IMR-90 (cell line): Measurements from ENCODE around the gene TLCD1. TPM values are rescaled to one million over a fixed set of nuclear protein-coding genes. Genes with fewer than 3 reads are reported as not detected.

ENCODE experiments used
- ATAC-seq: fragments of 200-7000 bp; cut with Tn5 transposase; 2 replicates; pipeline ENCODE4 v1.9.1; 2020; ENCODE audit warnings: low read depth, mild to moderate bottlenecking, moderate library complexity
- BruUV-seq: library from RNA; stranded (reverse); fragments of 400-500 nt; replicated peaks from 2 replicates; lab custom pipeline; 2021; lab: Mats Ljungman, UMichigan
- CTCF ChIA-PET: fragments of 300-600 bp; formaldehyde crosslinking; extraction: SDS; loops from one replicate; lab custom pipeline; 2021; ENCODE audit warnings: antibody characterized with exemption; lab: Yijun Ruan, JAX
- POLR2A ChIA-PET: fragments of 300-600 bp; sonication (Branson Sonifier 250); formaldehyde crosslinking; loops from one replicate; lab custom pipeline; 2022; ENCODE audit warnings: antibody characterized with exemption; ENCODE audit not compliant: unreplicated experiment; lab: Charles Lee
- DNase-seq: peaks from one replicate; pipeline ENCODE4 v3.0.0; 2013
- H2AFZ ChIP-seq: replicated peaks from 2 replicates; pipeline ENCODE3; 2013; ENCODE audit warnings: low read length, mild to moderate bottlenecking; ENCODE audit not compliant: poor library complexity
- H2AK5ac ChIP-seq: 2 replicates; pipeline ENCODE4 v1.6.1; 2013; ENCODE audit warnings: low read depth, low read length, inconsistent platforms
- H2AK9ac ChIP-seq: replicated peaks from 2 replicates; pipeline ENCODE3; 2013; ENCODE audit warnings: mild to moderate bottlenecking, low read depth, low read length, moderate library complexity; ENCODE audit not compliant: poor library complexity
- H2BK120ac ChIP-seq: 2 replicates; pipeline ENCODE4 v1.6.1; 2013; ENCODE audit warnings: low read depth, low read length, inconsistent platforms
- H2BK15ac ChIP-seq: 3 replicates; pipeline ENCODE4 v1.6.1; 2013; ENCODE audit warnings: low read depth, low read length, inconsistent platforms
- H2BK20ac ChIP-seq: 2 replicates; pipeline ENCODE4 v1.6.1; 2013; ENCODE audit warnings: low read depth, mild to moderate bottlenecking, inconsistent platforms, low read length, moderate library complexity
- H2BK5ac ChIP-seq: 2 replicates; pipeline ENCODE4 v1.6.1; 2013; ENCODE audit warnings: mild to moderate bottlenecking, low read depth, low read length, inconsistent platforms; ENCODE audit not compliant: poor library complexity, severe bottlenecking
- H3K14ac ChIP-seq: replicated peaks from 2 replicates; pipeline ENCODE4 v1.6.1; 2013; ENCODE audit warnings: low read depth, low read length, inconsistent platforms
- H3K18ac ChIP-seq: 2 replicates; pipeline ENCODE4 v1.6.1; 2013; ENCODE audit warnings: low read depth, low read length, control low read depth
- H3K23ac ChIP-seq: 2 replicates; pipeline ENCODE4 v1.6.1; 2013; ENCODE audit warnings: low read depth, low read length, inconsistent platforms
- H3K27ac ChIP-seq: 2 replicates; pipeline ENCODE4 v1.5.1; 2013; ENCODE audit warnings: mild to moderate bottlenecking, control low read depth, low read length; ENCODE audit not compliant: insufficient read depth
- H3K27me3 ChIP-seq: 2 replicates; pipeline ENCODE4 v1.6.1; 2013; ENCODE audit warnings: low read length; ENCODE audit not compliant: control insufficient read depth, insufficient read depth
- H3K36me3 ChIP-seq: 2 replicates; pipeline ENCODE4 v1.6.1; 2013; ENCODE audit warnings: low read length, mixed read lengths; ENCODE audit not compliant: control insufficient read depth, insufficient read depth
- H3K4ac ChIP-seq: 2 replicates; pipeline ENCODE4 v1.6.1; 2013; ENCODE audit warnings: low read depth, low read length, inconsistent platforms
- H3K4me1 ChIP-seq: 2 replicates; pipeline ENCODE4 v1.6.1; 2013; ENCODE audit warnings: low read length, mixed read lengths; ENCODE audit not compliant: control insufficient read depth, insufficient read depth
- H3K4me2 ChIP-seq: 2 replicates; pipeline ENCODE4 v1.6.1; 2013; ENCODE audit warnings: low read depth, mild to moderate bottlenecking, control low read depth, low read length, moderate library complexity
- H3K4me3 ChIP-seq: 2 replicates; pipeline ENCODE4 v1.5.1; 2013; ENCODE audit warnings: low read depth, mild to moderate bottlenecking, control low read depth, low read length, moderate library complexity; ENCODE audit not compliant: insufficient read depth
- H3K56ac ChIP-seq: 2 replicates; pipeline ENCODE4 v1.6.1; 2013; ENCODE audit warnings: low read length, inconsistent platforms; ENCODE audit not compliant: insufficient read depth; ENCODE audit errors: extremely low read depth
- H3K79me1 ChIP-seq, 2 experiments: 2 replicates each; pipeline ENCODE4 v1.6.1; 2013; ENCODE audit warnings: low read length in 2 of 2, inconsistent platforms in 1 of 2, low read depth in 1 of 2
- H3K9ac ChIP-seq: 2 replicates; pipeline ENCODE4 v1.6.1; 2013; ENCODE audit warnings: low read depth, low read length, control low read depth
- H3K9me1 ChIP-seq: 2 replicates; pipeline ENCODE4 v1.6.1; 2013; ENCODE audit warnings: low read length, inconsistent platforms; ENCODE audit not compliant: insufficient read depth
- H3K9me3 ChIP-seq: 2 replicates; pipeline ENCODE4 v1.6.1; 2013; ENCODE audit warnings: low read length; ENCODE audit not compliant: control insufficient read depth, insufficient read depth
- H4K20me1 ChIP-seq: 2 replicates; pipeline ENCODE4 v1.6.1; 2013; ENCODE audit warnings: low read length, inconsistent platforms; ENCODE audit not compliant: insufficient read depth
- H4K5ac ChIP-seq: 2 replicates; pipeline ENCODE4 v1.6.1; 2013; ENCODE audit warnings: mild to moderate bottlenecking, low read depth, low read length, control low read depth
- H4K8ac ChIP-seq, 2 experiments: 2 replicates each; pipeline ENCODE4 v1.6.1; 2013; ENCODE audit warnings: low read depth in 2 of 2, low read length in 2 of 2, control low read depth in 1 of 2, inconsistent platforms in 1 of 2
- H4K91ac ChIP-seq: 2 replicates; pipeline ENCODE4 v1.6.1; 2013; ENCODE audit warnings: low read depth, low read length, inconsistent platforms; ENCODE audit not compliant: insufficient read depth
- BHLHE40 ChIP-seq: fragments of 150-350 bp; IDR thresholded peaks from 2 replicates; pipeline ENCODE4 v1.6.1; 2016; ENCODE audit warnings: mild to moderate bottlenecking, low read depth, low read length
- CEBPB ChIP-seq: IDR thresholded peaks from 2 replicates; pipeline ENCODE4 v1.6.1; 2012; ENCODE audit warnings: low read depth, low read length, improper control_type of control experiment
- CHD1 ChIP-seq: IDR thresholded peaks from 2 replicates; pipeline ENCODE4 v1.6.1; 2012; ENCODE audit warnings: low read depth, low read length, improper control_type of control experiment
- CTCF ChIP-seq: conservative IDR thresholded peaks from 2 replicates; pipeline ENCODE4 v1.5.1; 2012; ENCODE audit warnings: mild to moderate bottlenecking, low read depth, low read length, improper control_type of control experiment
- ELK1 ChIP-seq: fragments of 150-350 bp; IDR thresholded peaks from 2 replicates; pipeline ENCODE4 v1.6.1; 2016; ENCODE audit warnings: low read depth, mild to moderate bottlenecking, low read length, moderate library complexity, borderline replicate concordance
- FOS ChIP-seq: fragments of 150-350 bp; IDR thresholded peaks from 2 replicates; pipeline ENCODE4 v1.6.1; 2016; ENCODE audit warnings: low read depth, low read length
- MXI1 ChIP-seq: IDR thresholded peaks from 2 replicates; pipeline ENCODE4 v1.6.1; 2012; ENCODE audit warnings: low read depth, mild to moderate bottlenecking, low read length, moderate library complexity, borderline replicate concordance
- NFE2L2 ChIP-seq: fragments of 150-350 bp; IDR thresholded peaks from 2 replicates; pipeline ENCODE4 v1.6.1; 2016; ENCODE audit warnings: low read depth, mild to moderate bottlenecking, low read length
- POLR2A ChIP-seq: IDR thresholded peaks from 2 replicates; pipeline ENCODE4 v1.6.1; 2012; ENCODE audit warnings: mild to moderate bottlenecking, low read depth, low read length
- RFX5 ChIP-seq: IDR thresholded peaks from 2 replicates; pipeline ENCODE4 v1.8.0; 2012; ENCODE audit warnings: low read depth, mild to moderate bottlenecking, low read length, moderate library complexity
- SMC3 ChIP-seq: fragments of 150-350 bp; IDR thresholded peaks from 2 replicates; pipeline ENCODE4 v1.6.1; 2016; ENCODE audit warnings: low read depth, mild to moderate bottlenecking, antibody characterized with exemption, low read length, moderate library complexity
- USF2 ChIP-seq: fragments of 150-350 bp; IDR thresholded peaks from 2 replicates; pipeline ENCODE4 v1.6.1; 2017; ENCODE audit warnings: mild to moderate bottlenecking, antibody characterized with exemption, low read length, low read depth
- WGBS, 2 experiments: methylation state at CpG; one replicate each; pipeline versions ENCODE4 v1.1.5 to v1.1.7; 2013; ENCODE audit warnings: missing lambda C conversion rate in 2 of 2; ENCODE audit not compliant: insufficient read length in 1 of 2; ENCODE audit errors: extremely low coverage in 2 of 2; 5-methylcytosine and 5-hydroxymethylcytosine counted together
- dilution Hi-C: fragments of 300-500 bp; cut with HindIII; formaldehyde crosslinking; loops from one replicate; pipeline ENCODE4 v1.14.3; 2018; ENCODE audit warnings: low sequenced_read_pairs; ENCODE audit not compliant: unreplicated experiment
- in situ Hi-C: fragments of 300-500 bp; cut with MboI; formaldehyde crosslinking; loops from 3 replicates; pipeline ENCODE4 v1.14.3; 2019; ENCODE audit warnings: low sequenced_read_pairs, inconsistent platforms, mixed read lengths
- intact Hi-C: fragments of 100-400 bp; cut with micrococcal nuclease; formaldehyde crosslinking; loops from 2 replicates; pipeline ENCODE4 v1.10.0; 2022
- polyA plus RNA-seq, 3 experiments: library from polyadenylated mRNA; depleted of rRNA; stranded (reverse); fragments of >200 nt; gene quantifications; 2 replicates each; pipeline ENCODE4 v1.2.3, GENCODE V29; 2012; ENCODE audit warnings: low replicate concordance in 1 of 3
- total RNA-seq: library from RNA; depleted of rRNA; stranded (reverse); fragments of >200 nt; gene quantifications from 2 replicates; pipeline ENCODE4 v1.2.3, GENCODE V29; 2012

The TLCD1 gene
- total and polyA plus RNA-seq, 2 of the 4 experiments (the other 2 are of a cell fraction): 3.6 to 9.3 TPM

GRCh38 chr17:28737770-28738679 lies 12.0 kb upstream of the TLCD1 start (continued):
- no peak for TF ChIP-seq SMC3
- TF ChIP-seq POLR2A: no peak

GRCh38 chr17:28737316-28737715 lies 11.3 kb upstream of the TLCD1 start:
- in situ Hi-C loops (loop anchor here (10.0 kb wide), 1 partner anchor 367 kb away; no protein-coding TSS in a partner anchor), dilution Hi-C loops (no loop called here), intact Hi-C loops (no loop called here)
- no peak overlapping the region for H2BK5ac ChIP-seq
- WGBS, 2 experiments: no CpG with 5 or more reads among the region's 12 CpGs
- DNase-seq (no peak), ATAC-seq (no peak)
- no peak overlapping the region for H2BK15ac ChIP-seq
- H3K9me3 ChIP-seq: no peaks in the 10 kb centered on the region
- no peak overlapping the region for H3K18ac ChIP-seq
- no peak overlapping the region for H3K27ac ChIP-seq
- H4K8ac ChIP-seq: no peak overlapping the region
- H2AK5ac ChIP-seq: no peak overlapping the region
- H4K5ac ChIP-seq: no peak overlapping the region
- no peaks in the 10 kb centered on the region for H3K36me3 ChIP-seq
- no peak overlapping the region for H3K4me3 ChIP-seq
- H3K4ac ChIP-seq: no peak overlapping the region
- H4K91ac ChIP-seq: no peak overlapping the region
- H2BK20ac ChIP-seq: no peak overlapping the region
- H3K9me1 ChIP-seq: 0 out of 2 replicates have a peak, but pooled peaks cover 9% of the 10 kb centered on the region
- H3K4me2 ChIP-seq: no peak overlapping the region
- no peak overlapping the region for H3K14ac ChIP-seq
- ChIA-PET CTCF (no interaction called here), POLR2A (no interaction called here)
- no peak overlapping the region for H3K56ac ChIP-seq
- H3K27me3 ChIP-seq: no peaks in the 10 kb centered on the region
- H3K79me1 ChIP-seq: peaks cover 0 to 7% of the 10 kb centered on the region in 2 experiments; a peak in 1 of 4 replicates
- H3K9ac ChIP-seq: no peak overlapping the region
- H2AFZ ChIP-seq: peak overlapping the region; percentile 43
- BruUV-seq: no TSS peak
- 0 out of 2 replicates have a peak, but pooled peaks cover 2% of the 10 kb centered on the region for H3K4me1 ChIP-seq
- H2AK9ac ChIP-seq: no peak overlapping the region
- no peak overlapping the region for H2BK120ac ChIP-seq
- H3K23ac ChIP-seq: no peak overlapping the region
- no peaks in the 10 kb centered on the region for H4K20me1 ChIP-seq
- TF ChIP-seq NFE2L2: no peak
- no peak for TF ChIP-seq CTCF
- TF ChIP-seq CHD1: no peak
- TF ChIP-seq POLR2A: no peak
- TF ChIP-seq RFX5: no peak
- TF ChIP-seq MXI1: no peak
- no peak for TF ChIP-seq USF2
- TF ChIP-seq ELK1: no peak
- no peak for TF ChIP-seq CEBPB
- TF ChIP-seq SMC3: no peak
- no peak for TF ChIP-seq BHLHE40
- TF ChIP-seq FOS: no peak
